Type B pancreatic cell (in vitro differentiated cells): ENCODE results near the gene ASCL3. TPM values are rescaled to one million over a fixed set of nuclear protein-coding genes. Genes with fewer than 3 reads are reported as not detected.
"Not testable (repeated sequence)": the region's sequence is repeated elsewhere in the genome, so short reads cannot be mapped to it uniquely, and the experiment has no call there.

Experiments used
- DNase-seq: peaks from one replicate; pipeline ENCODE4 v3.0.0; 2021; ENCODE audit warnings: mixed read lengths; ENCODE audit not compliant: unreplicated experiment; ENCODE audit errors: extremely low spot score
- H3K27ac Mint-ChIP-seq: 2 replicates; pipeline ENCODE4 v1.8.0; 2021; ENCODE audit warnings: mild to moderate bottlenecking, mixed read lengths
- H3K27me3 Mint-ChIP-seq: 2 replicates; pipeline ENCODE4 v1.8.0; 2021; ENCODE audit warnings: mixed read lengths
- H3K36me3 Mint-ChIP-seq: 2 replicates; pipeline ENCODE4 v1.8.0; 2021; ENCODE audit warnings: mixed read lengths
- H3K4me1 Mint-ChIP-seq: one replicate; pipeline ENCODE4 v1.8.0; 2021; ENCODE audit warnings: mixed read lengths; ENCODE audit not compliant: unreplicated experiment
- H3K4me3 Mint-ChIP-seq: 2 replicates; pipeline ENCODE4 v1.8.0; 2021; ENCODE audit warnings: mild to moderate bottlenecking, mixed read lengths
- H3K9me3 Mint-ChIP-seq: 2 replicates; pipeline ENCODE4 v1.8.0; 2021; ENCODE audit warnings: mixed read lengths
- total RNA-seq: library from RNA; stranded (reverse); gene quantifications from 2 replicates; pipeline ENCODE4 v1.2.1, GENCODE V29; 2021; ENCODE audit warnings: low replicate concordance
- TF ChIP-seq, protein P1 (sequence below): fragments of 200-600 bp; sonication (generic); conservative IDR thresholded peaks from 2 replicates; pipeline ENCODE4 v1.5.0; 2021; ENCODE audit warnings: antibody characterized with exemption, mild to moderate bottlenecking

ASCL3 gene
- total RNA-seq, 1 donor from 2014 or later, result not detected

- DNase-seq, result no peak
- H3K36me3 Mint-ChIP-seq, result no peaks in the 10 kb centered on the region
- H3K27me3 Mint-ChIP-seq, result peaks cover 10% of the 10 kb centered on the region
- H3K9me3 Mint-ChIP-seq, result no peaks in the 10 kb centered on the region
- H3K27ac Mint-ChIP-seq, result no peak overlapping the region
- no peak overlapping the region for H3K4me3 Mint-ChIP-seq
- TF ChIP-seq, protein P1, sequence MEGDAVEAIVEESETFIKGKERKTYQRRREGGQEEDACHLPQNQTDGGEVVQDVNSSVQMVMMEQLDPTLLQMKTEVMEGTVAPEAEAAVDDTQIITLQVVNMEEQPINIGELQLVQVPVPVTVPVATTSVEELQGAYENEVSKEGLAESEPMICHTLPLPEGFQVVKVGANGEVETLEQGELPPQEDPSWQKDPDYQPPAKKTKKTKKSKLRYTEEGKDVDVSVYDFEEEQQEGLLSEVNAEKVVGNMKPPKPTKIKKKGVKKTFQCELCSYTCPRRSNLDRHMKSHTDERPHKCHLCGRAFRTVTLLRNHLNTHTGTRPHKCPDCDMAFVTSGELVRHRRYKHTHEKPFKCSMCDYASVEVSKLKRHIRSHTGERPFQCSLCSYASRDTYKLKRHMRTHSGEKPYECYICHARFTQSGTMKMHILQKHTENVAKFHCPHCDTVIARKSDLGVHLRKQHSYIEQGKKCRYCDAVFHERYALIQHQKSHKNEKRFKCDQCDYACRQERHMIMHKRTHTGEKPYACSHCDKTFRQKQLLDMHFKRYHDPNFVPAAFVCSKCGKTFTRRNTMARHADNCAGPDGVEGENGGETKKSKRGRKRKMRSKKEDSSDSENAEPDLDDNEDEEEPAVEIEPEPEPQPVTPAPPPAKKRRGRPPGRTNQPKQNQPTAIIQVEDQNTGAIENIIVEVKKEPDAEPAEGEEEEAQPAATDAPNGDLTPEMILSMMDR, result no peak
- H3K4me1 Mint-ChIP-seq, result no peaks in the 10 kb centered on the region
These were observed 40.7 kb upstream of the ASCL3 start for GRCh38 chr11:8983552-8983951.

DNA sequence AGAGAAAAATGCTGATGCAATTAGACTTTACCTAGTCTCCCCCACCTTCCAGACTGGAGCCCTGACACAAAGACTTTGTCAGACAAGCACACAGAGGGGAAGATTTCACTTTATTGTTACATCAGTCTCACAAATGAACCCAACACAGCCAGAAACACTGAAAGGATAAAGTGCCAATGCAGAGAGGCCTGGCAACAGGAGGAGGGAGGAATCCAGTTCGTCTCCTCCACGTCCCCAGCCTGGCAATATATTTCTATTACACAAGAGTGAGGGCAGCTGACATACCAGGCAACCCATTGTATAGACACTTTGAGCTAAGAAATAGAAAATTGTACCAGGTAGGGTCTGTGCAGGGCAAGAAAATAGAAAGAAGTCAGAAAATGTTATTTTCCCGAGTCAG, 37.7 kb upstream of the ASCL3 start:
- Mint-ChIP-seq H3K36me3 (peaks cover 4% of the 10 kb centered on the region), H3K27ac (no peak overlapping the region), H3K9me3 (no peaks in the 10 kb centered on the region), H3K4me3 (no peak overlapping the region), H3K27me3 (peaks cover 6% of the 10 kb centered on the region), H3K4me1 (no peaks in the 10 kb centered on the region)
- no peak for DNase-seq
- TF ChIP-seq, protein P1, result no peak

DNA sequence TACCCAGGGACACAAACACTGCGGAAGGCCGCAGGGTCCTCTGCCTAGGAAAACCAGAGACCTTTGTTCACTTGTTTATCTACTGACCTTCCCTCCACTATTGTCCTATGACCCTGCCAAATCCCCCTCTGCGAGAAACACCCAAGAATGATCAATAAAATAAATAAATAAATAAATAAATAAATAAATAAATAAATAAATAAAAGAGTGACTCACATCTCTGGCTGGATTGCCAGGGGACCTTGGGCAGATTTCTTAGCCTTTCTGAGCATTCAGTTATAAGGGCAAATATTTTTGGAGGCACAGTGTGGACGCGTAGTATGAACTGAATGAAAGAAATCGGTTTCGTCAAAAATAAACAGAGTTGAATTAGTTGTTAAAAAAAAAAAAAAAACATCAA, 36.5 kb upstream of the ASCL3 start:
- DNase-seq, H3K36me3 Mint-ChIP-seq, H3K9me3 Mint-ChIP-seq, H3K4me1 Mint-ChIP-seq, H3K27me3 Mint-ChIP-seq, H3K4me3 Mint-ChIP-seq, H3K27ac Mint-ChIP-seq: not testable (repeated sequence)

- TF ChIP-seq, protein P1, result no peak
- Mint-ChIP-seq H3K27ac (no peak overlapping the region), H3K4me1 (no peaks in the 10 kb centered on the region), H3K36me3 (peaks cover 7% of the 10 kb centered on the region), H3K9me3 (no peaks in the 10 kb centered on the region), H3K4me3 (no peak overlapping the region), H3K27me3 (no peaks in the 10 kb centered on the region)
- DNase-seq, result no peak
These were observed 30.3 kb upstream of the ASCL3 start for GRCh38 chr11:8973121-8973520.

DNA sequence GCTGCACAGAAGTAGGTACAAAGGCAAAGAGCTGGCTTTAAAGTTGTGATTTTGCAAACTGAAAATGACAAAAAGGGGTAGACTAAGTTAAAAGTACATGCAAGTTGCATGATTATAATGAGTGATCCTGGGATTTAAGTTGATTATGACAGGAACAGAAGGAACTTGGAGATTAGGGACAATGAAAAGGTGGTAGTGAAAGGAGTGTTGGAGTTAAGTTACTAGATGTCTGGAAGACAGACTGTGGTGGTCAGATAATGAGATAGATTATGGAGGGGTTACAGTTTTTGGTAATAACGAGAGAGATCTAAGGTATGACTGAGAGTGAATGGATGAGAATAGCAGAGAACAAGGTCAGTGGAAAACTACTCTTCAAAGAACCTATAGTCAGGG, 29.1 kb upstream of the ASCL3 start:
- TF ChIP-seq, protein P1, result no peak
- no peak for DNase-seq
- Mint-ChIP-seq H3K36me3 (peaks cover 7% of the 10 kb centered on the region), H3K27ac (no peak overlapping the region), H3K9me3 (no peaks in the 10 kb centered on the region), H3K4me3 (no peak overlapping the region), H3K27me3 (no peaks in the 10 kb centered on the region), H3K4me1 (no peaks in the 10 kb centered on the region)

- no peak overlapping the region for H3K27ac Mint-ChIP-seq
- peaks cover 5% of the 10 kb centered on the region for H3K36me3 Mint-ChIP-seq
- no peaks in the 10 kb centered on the region for H3K9me3 Mint-ChIP-seq
- no peak overlapping the region for H3K4me3 Mint-ChIP-seq
- TF ChIP-seq, protein P1, result no peak
- no peaks in the 10 kb centered on the region for H3K4me1 Mint-ChIP-seq
- no peak for DNase-seq
- H3K27me3 Mint-ChIP-seq, result no peaks in the 10 kb centered on the region
These were observed 28.5 kb upstream of the ASCL3 start for GRCh38 chr11:8971196-8971923.
